GM18507 (cell line): ENCODE measurements around the gene ZNF444.
"Not testable (repeated sequence)": the region's sequence is repeated elsewhere in the genome, so short reads cannot be mapped to it uniquely, and the experiment has no call there.

Experiments
- DNase-seq: peaks from one replicate; pipeline ENCODE4 v3.0.0; 2011; ENCODE audit warnings: low read depth; ENCODE audit not compliant: insufficient read length; ENCODE audit errors: extremely low spot score
- FAIRE-seq: peaks from 2 replicates; lab custom pipeline; 2011; peaks lifted over from hg19 to GRCh38; lab: Jason Lieb, UNC

Gene ZNF444

GRCh38 chr19:56142087-56142787 lies 1.1 kb downstream of the ZNF444 start:
- FAIRE-seq = no peak
- no peak for DNase-seq

GRCh38 chr19:56142897-56143434 lies 1.9 kb downstream of the ZNF444 start:
- no peak for FAIRE-seq
- DNase-seq = no peak

- FAIRE-seq = no peak
- DNase-seq = no peak
Measured at GRCh38 chr19:56144376-56144775, 3.3 kb downstream of the ZNF444 start.

GRCh38 chr19:56144831-56145230 lies 3.7 kb downstream of the ZNF444 start:
- FAIRE-seq (no peak), DNase-seq (no peak)

- DNase-seq (no peak), FAIRE-seq (no peak)
Measured at GRCh38 chr19:56145698-56146097, 4.6 kb downstream of the ZNF444 start.

GRCh38 chr19:56146904-56147303 lies 5.8 kb downstream of the ZNF444 start:
- DNase-seq = no peak
- no peak for FAIRE-seq

GRCh38 chr19:56147307-56147706 lies 6.2 kb downstream of the ZNF444 start:
- DNase-seq (no peak), FAIRE-seq (no peak)

- FAIRE-seq = no peak
Measured at GRCh38 chr19:56148096-56148495, 7.0 kb downstream of the ZNF444 start.

GRCh38 chr19:56148955-56149655 lies 8.0 kb downstream of the ZNF444 start:
- not testable (repeated sequence) for FAIRE-seq, DNase-seq

More at GRCh38 chr19:56148096-56148495, 7.0 kb downstream of the ZNF444 start:
- no peak for DNase-seq

GRCh38 chr19:56149656-56150038 lies 8.6 kb downstream of the ZNF444 start:
- DNase-seq (no peak), FAIRE-seq (no peak)

- DNase-seq = no peak
- no peak for FAIRE-seq
Measured at GRCh38 chr19:56150358-56150757, 9.3 kb downstream of the ZNF444 start.

GRCh38 chr19:56152644-56153043 lies 11.6 kb downstream of the ZNF444 start:
- no peak for DNase-seq
- no peak for FAIRE-seq

- FAIRE-seq = no peak
- DNase-seq = no peak
Measured at GRCh38 chr19:56153507-56153906, 12.4 kb downstream of the ZNF444 start.

- FAIRE-seq (no peak), DNase-seq (no peak)
Measured at GRCh38 chr19:56155124-56155687, 14.1 kb downstream of the ZNF444 start.

GRCh38 chr19:56156768-56157167 lies 15.7 kb downstream of the ZNF444 start:
- DNase-seq (no peak), FAIRE-seq (no peak)

- DNase-seq = no peak
- no peak for FAIRE-seq
Measured at GRCh38 chr19:56158170-56158757, 17.2 kb downstream of the ZNF444 start.

- FAIRE-seq (no peak), DNase-seq (no peak)
Measured at GRCh38 chr19:56159009-56159559, 18.0 kb downstream of the ZNF444 start.

GRCh38 chr19:56159622-56160271 lies 18.7 kb downstream of the ZNF444 start:
- DNase-seq (no peak), FAIRE-seq (no peak)

GRCh38 chr19:56161534-56161933 lies 20.4 kb downstream of the ZNF444 start:
- no peak for FAIRE-seq

More at GRCh38 chr19:56161534-56161933, 20.4 kb downstream of the ZNF444 start:
- DNase-seq = no peak
